Measurements from ENCODE around the gene CKM. TPM values are rescaled to one million over a fixed set of nuclear protein-coding genes. Genes with fewer than 3 reads are reported as not detected.
"Not testable (repeated sequence)": the region's sequence is repeated elsewhere in the genome, so short reads cannot be mapped to it uniquely, and the experiment has no call there.

The CKM gene
- total RNA-seq, 2 donors from 2014 or later = 0.85 to 3.0 TPM

- Histone ChIP-seq H3K4me3 (no peak overlapping the region), H3K9me3 (no peaks in the 10 kb centered on the region), H3K27me3 (replicated peaks; ENCODE audit: insufficient read depth) (no peaks in the 10 kb centered on the region), H3K4me1 (ENCODE audit: control insufficient read depth in 1 of 2, low read depth in 2 of 2) (no peaks in the 10 kb centered on the region), H3K36me3 (no peaks in the 10 kb centered on the region), H3K27ac (no peak overlapping the region)
- DNase-seq (ENCODE audit: low spot score) (no peak), ATAC-seq (ENCODE audit: insufficient number of reproducible peaks, low FRiP score, low read depth) (no peak)
- TF ChIP-seq, protein P1, sequence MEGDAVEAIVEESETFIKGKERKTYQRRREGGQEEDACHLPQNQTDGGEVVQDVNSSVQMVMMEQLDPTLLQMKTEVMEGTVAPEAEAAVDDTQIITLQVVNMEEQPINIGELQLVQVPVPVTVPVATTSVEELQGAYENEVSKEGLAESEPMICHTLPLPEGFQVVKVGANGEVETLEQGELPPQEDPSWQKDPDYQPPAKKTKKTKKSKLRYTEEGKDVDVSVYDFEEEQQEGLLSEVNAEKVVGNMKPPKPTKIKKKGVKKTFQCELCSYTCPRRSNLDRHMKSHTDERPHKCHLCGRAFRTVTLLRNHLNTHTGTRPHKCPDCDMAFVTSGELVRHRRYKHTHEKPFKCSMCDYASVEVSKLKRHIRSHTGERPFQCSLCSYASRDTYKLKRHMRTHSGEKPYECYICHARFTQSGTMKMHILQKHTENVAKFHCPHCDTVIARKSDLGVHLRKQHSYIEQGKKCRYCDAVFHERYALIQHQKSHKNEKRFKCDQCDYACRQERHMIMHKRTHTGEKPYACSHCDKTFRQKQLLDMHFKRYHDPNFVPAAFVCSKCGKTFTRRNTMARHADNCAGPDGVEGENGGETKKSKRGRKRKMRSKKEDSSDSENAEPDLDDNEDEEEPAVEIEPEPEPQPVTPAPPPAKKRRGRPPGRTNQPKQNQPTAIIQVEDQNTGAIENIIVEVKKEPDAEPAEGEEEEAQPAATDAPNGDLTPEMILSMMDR (IDR thresholded peaks at IDR 0.05) = no peak
These were observed 7.4 kb downstream of the CKM start for GRCh38 chr19:45315304-45315703.

DNA sequence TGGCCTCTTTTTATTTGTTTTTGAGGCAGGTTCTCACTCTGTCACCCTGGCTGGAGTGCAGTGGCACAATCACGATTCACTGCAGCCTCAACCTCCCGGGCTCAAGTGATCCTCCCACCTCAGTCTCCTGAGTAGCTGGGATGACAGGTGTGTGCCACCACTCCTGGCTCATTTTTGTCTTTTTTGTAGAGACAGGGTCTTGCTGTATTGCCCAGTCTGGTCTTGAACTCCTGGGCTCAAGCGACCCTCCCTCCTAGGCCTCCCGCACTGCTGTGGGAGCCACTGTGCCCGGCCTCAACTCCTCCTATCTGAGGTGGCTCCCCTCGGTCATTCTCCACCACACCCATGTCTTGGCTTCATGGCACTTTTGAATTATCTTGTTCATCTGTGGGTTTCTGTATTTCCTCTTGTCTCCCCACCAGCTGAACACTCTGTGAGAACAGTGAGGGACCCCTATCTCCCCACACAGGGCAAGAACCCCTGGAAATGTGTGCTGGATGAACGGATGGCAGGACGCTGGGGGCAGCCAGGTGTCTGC is 7.9 kb downstream of the CKM start:
- H3K27me3 ChIP-seq (replicated peaks; ENCODE audit: insufficient read depth) = no peaks in the 10 kb centered on the region

GRCh38 chr19:45312285-45312684 is 10.4 kb downstream of the CKM start:
- H3K4me3 ChIP-seq; DNase-seq (ENCODE audit: low spot score); H3K4me1 ChIP-seq (ENCODE audit: control insufficient read depth in 1 of 2, low read depth in 2 of 2); H3K36me3 ChIP-seq; ATAC-seq (ENCODE audit: insufficient number of reproducible peaks, low FRiP score, low read depth); H3K27ac ChIP-seq; H3K9me3 ChIP-seq; H3K27me3 ChIP-seq (replicated peaks; ENCODE audit: insufficient read depth): not testable (repeated sequence)

More for the DNA sequence above, 7.9 kb downstream of the CKM start:
- no peak for ATAC-seq (ENCODE audit: insufficient number of reproducible peaks, low FRiP score, low read depth)
- no peak for DNase-seq (ENCODE audit: low spot score)
- Histone ChIP-seq H3K36me3 (no peaks in the 10 kb centered on the region), H3K4me1 (ENCODE audit: control insufficient read depth in 1 of 2, low read depth in 2 of 2) (no peaks in the 10 kb centered on the region), H3K4me3 (no peak overlapping the region), H3K27ac (no peak overlapping the region), H3K9me3 (no peaks in the 10 kb centered on the region)
- TF ChIP-seq, protein P1 (IDR thresholded peaks at IDR 0.05) = no peak

DNA sequence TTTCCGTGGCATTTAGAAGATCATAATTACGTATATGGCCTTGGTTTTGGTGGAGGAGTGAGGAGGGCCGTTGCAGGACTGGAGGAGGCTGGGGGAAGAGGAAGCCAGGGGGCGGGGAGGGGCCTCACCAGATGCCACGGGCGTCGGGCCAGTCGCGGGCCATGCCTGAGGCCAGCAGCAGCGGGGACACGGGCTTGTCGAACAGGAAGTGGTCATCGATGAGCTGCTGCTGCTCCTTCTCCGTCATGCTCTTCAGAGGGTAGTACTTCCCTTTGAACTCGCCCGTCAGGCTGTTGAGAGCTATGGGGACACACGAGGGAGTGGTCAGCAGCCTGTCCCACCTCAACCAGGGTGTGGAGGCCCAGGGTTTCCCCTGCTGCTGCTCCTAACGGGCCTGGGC is 11.1 kb downstream of the CKM start:
- no peaks in the 10 kb centered on the region for H3K27me3 ChIP-seq (replicated peaks; ENCODE audit: insufficient read depth)
- H3K4me1 ChIP-seq (ENCODE audit: control insufficient read depth in 1 of 2, low read depth in 2 of 2) = no peaks in the 10 kb centered on the region
- no peaks in the 10 kb centered on the region for H3K9me3 ChIP-seq
- H3K4me3 ChIP-seq = no peak overlapping the region
- DNase-seq (ENCODE audit: low spot score) = no peak
- no peaks in the 10 kb centered on the region for H3K36me3 ChIP-seq
- H3K27ac ChIP-seq = no peak overlapping the region
- TF ChIP-seq, protein P1 (IDR thresholded peaks at IDR 0.05) = no peak
- ATAC-seq (ENCODE audit: insufficient number of reproducible peaks, low FRiP score, low read depth) = no peak

DNA sequence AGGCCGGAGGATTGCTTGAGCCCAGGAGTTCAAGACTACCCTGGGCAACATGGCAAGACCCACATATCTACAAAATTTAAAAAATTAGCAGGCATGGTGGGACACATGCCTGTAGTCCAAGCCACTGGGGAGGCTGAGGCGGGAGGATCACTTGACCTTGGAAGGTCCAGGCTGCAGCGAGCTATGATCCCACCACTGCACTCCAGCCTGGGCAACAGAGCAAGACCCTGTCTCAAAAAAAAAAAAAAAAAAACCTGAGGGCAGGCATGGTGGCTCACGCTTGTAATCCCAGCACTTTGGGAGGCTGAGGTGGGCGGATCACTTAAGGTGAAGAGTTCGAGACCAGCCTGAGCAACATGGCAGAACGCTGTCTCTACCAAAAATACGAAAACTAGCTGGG is 13.4 kb downstream of the CKM start:
- H3K4me3 ChIP-seq; H3K4me1 ChIP-seq (ENCODE audit: control insufficient read depth in 1 of 2, low read depth in 2 of 2); H3K27me3 ChIP-seq (replicated peaks; ENCODE audit: insufficient read depth); H3K36me3 ChIP-seq; ATAC-seq (ENCODE audit: insufficient number of reproducible peaks, low FRiP score, low read depth); H3K27ac ChIP-seq; DNase-seq (ENCODE audit: low spot score); H3K9me3 ChIP-seq: not testable (repeated sequence)

DNA sequence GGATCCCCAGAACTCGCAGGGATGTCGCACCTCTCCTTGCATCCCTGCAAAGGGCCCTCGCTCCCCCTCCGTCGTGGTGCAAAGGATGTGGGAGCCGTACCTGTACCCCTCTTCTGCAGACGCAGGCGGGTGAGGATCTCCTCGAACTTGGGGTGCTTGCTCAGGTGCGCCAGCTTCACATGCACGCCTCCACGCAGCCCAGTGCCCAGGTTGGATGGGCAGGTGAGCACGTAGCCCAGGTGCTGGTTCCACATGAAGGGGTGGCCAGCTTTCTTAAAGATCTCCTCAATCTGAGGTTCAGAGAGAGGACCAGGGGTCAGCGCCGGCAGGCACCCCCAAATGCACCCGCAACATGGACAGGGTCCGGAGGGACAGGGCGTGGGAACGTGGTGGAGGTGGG is 15.3 kb downstream of the CKM start:
- Histone ChIP-seq H3K27ac (no peak overlapping the region), H3K4me1 (ENCODE audit: control insufficient read depth in 1 of 2, low read depth in 2 of 2) (no peaks in the 10 kb centered on the region), H3K9me3 (no peaks in the 10 kb centered on the region), H3K27me3 (replicated peaks; ENCODE audit: insufficient read depth) (no peaks in the 10 kb centered on the region), H3K36me3 (no peaks in the 10 kb centered on the region), H3K4me3 (no peak overlapping the region)
- TF ChIP-seq, protein P1 (IDR thresholded peaks at IDR 0.05) = no peak
- DNase-seq (ENCODE audit: low spot score) (no peak), ATAC-seq (ENCODE audit: insufficient number of reproducible peaks, low FRiP score, low read depth) (no peak)
